DOHH2 (cell line): ENCODE measurements around the gene LGALS3BP.

Experiments
- H3F3A ChIP-seq: fragments of 200-600 bp; sonication (generic), shearing (Covaris generic); 2 replicates; pipeline ENCODE4 v1.6.0; 2016; ENCODE audit warnings: antibody characterized with exemption, mild to moderate bottlenecking; ENCODE audit not compliant: control insufficient read depth, insufficient read depth
- H3K27ac ChIP-seq: fragments of 200-600 bp; sonication (generic); 2 replicates; pipeline ENCODE4 v1.5.1; 2014; ENCODE audit warnings: low read depth, mild to moderate bottlenecking, low read length, moderate library complexity
- H3K27me3 ChIP-seq: fragments of 200-600 bp; sonication (generic); 2 replicates; pipeline ENCODE4 v1.6.1; 2014; ENCODE audit warnings: mild to moderate bottlenecking, low read length, mixed read lengths; ENCODE audit not compliant: control insufficient read depth
- H3K36me3 ChIP-seq: fragments of 200-600 bp; sonication (generic); 2 replicates; pipeline ENCODE4 v1.6.1; 2014; ENCODE audit warnings: mild to moderate bottlenecking, low read length, moderate library complexity, mixed read lengths; ENCODE audit not compliant: control insufficient read depth
- H3K4me1 ChIP-seq: fragments of 200-600 bp; sonication (generic); 2 replicates; pipeline ENCODE4 v1.6.1; 2014; ENCODE audit warnings: mild to moderate bottlenecking, low read length, mixed read lengths; ENCODE audit not compliant: control insufficient read depth
- H3K4me2 ChIP-seq: fragments of 200-600 bp; sonication (generic); 2 replicates; pipeline ENCODE4 v1.6.0; 2014; ENCODE audit warnings: mild to moderate bottlenecking, low read length, moderate library complexity
- H3K4me3 ChIP-seq: fragments of 200-600 bp; sonication (generic); 2 replicates; pipeline ENCODE4 v1.5.1; 2014; ENCODE audit warnings: mild to moderate bottlenecking, low read length, mixed read lengths
- H3K79me2 ChIP-seq: fragments of 200-600 bp; sonication (generic); 2 replicates; pipeline ENCODE4 v1.6.1; 2014; ENCODE audit warnings: mild to moderate bottlenecking, low read length, mixed read lengths; ENCODE audit not compliant: control insufficient read depth
- H3K9me2 ChIP-seq: fragments of 200-600 bp; sonication (generic); replicated peaks from 2 replicates; pipeline ENCODE4 v1.6.1; 2014; ENCODE audit warnings: mild to moderate bottlenecking, low read length, mixed read lengths; ENCODE audit not compliant: control insufficient read depth
- H3K9me3 ChIP-seq: fragments of 200-600 bp; sonication (generic); 2 replicates; pipeline ENCODE4 v1.6.1; 2014; ENCODE audit warnings: antibody characterized with exemption, low read length, mixed read lengths; ENCODE audit not compliant: control insufficient read depth, insufficient read depth
- H4K20me1 ChIP-seq: fragments of 200-600 bp; sonication (generic); 2 replicates; pipeline ENCODE4 v1.6.0; 2014; ENCODE audit warnings: low read depth, mild to moderate bottlenecking, antibody characterized with exemption, low read length, moderate library complexity; ENCODE audit not compliant: control insufficient read depth, insufficient read depth
- CTCF ChIP-seq: fragments of 200-600 bp; sonication (generic); IDR thresholded peaks from one replicate; pipeline ENCODE4 v1.5.1; 2014; ENCODE audit warnings: antibody characterized with exemption, mild to moderate bottlenecking, low read depth, low read length; ENCODE audit not compliant: poor library complexity, severe bottlenecking
- EZH2phosphoT487 ChIP-seq: fragments of 200-600 bp; sonication (generic); IDR thresholded peaks from 2 replicates; pipeline ENCODE4 v1.6.1; 2017; ENCODE audit warnings: borderline replicate concordance, mild to moderate bottlenecking, antibody characterized with exemption, low read length, moderate library complexity, mixed read lengths

LGALS3BP gene

DNA sequence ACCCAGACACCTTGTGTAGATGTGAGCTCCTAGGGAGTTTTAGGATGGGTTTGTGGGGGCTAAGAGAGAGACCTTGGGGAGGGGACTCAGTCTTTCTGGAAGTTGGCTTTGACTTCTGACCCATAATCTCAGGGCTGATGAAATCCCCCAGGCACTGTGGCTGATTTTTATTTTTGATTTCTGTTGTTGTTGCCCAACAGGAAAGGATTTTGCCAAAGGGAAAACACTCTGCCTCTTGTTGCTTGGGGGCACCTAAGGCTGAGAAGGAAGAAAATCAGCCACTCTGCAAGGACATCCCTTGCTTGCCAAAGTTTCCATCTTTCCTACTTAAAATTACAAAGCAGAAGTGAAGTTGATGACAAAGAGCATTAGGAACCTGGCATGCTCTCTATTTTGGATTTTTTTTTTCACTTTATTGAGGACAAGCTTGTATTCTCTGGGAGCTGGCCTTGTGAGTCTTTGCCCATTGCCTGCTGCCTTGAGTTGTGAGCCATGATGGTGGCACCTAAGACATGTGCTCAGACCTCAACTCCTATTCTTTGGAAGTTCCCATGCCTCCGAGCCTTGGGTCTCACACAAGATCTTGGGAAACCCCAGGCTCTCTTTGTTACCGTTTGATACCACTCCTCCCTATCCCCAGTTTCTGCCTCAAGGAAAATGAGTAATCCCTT lies 41.0 kb upstream of the LGALS3BP start:
- TF ChIP-seq EZH2phosphoT487: no peak
- TF ChIP-seq CTCF: no peak
- H3K27me3 ChIP-seq: peaks cover 46% of the 10 kb centered on the region
- H3K9me2 ChIP-seq: no peaks in the 10 kb centered on the region
- H4K20me1 ChIP-seq: no peaks in the 10 kb centered on the region
- H3K4me2 ChIP-seq: no peak overlapping the region
- H3K4me1 ChIP-seq: peaks cover 4% of the 10 kb centered on the region; the same call in 1 of the 2 replicates
- H3K9me3 ChIP-seq: no peaks in the 10 kb centered on the region
- no peaks in the 10 kb centered on the region for H3K36me3 ChIP-seq
- H3F3A ChIP-seq: no peaks in the 10 kb centered on the region
- H3K79me2 ChIP-seq: no peaks in the 10 kb centered on the region
- no peak overlapping the region for H3K27ac ChIP-seq
- no peak overlapping the region for H3K4me3 ChIP-seq

DNA sequence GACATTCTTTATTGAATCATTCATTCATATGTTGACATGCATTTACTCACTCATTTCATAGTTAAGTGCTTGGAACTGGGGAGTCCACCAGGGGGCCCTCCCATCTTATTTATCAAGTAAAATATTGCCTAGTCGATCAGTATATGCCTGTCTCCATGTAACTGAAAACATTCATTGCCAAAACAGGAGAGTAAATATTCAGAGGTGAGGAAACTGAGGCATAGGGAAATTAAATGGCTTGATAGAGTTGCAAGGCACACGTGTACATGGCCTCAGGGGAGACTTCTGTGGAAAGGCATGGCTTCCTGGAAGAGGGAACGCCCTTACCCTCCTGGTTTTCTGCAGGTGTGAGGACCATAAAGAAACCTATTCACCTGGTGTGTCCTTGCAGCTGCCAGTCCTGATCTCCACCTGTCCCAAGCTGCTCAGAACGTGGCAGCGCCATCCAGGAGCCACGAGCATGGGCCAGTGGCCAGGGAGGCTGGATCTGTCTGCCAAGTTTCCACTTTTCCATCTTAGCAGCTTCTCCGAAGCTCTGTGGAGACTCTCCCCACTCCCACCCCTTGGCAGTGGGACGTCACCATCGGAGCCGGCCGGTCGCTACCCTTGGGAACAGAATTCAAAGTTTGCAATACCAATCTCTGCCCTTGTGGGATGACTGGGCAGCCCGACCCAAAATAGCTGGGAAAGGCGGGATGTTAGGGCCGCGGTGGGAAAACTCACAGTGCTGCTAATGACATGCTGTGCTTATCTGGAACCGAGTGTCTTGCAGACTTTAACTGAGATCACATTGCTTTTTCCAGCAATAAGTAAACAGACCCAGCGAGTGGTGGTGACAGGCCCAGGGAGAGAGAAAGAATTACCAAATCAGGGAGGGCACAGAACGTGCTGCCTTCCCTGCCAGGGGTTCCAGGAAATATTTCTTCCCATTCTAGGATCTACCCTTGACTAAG lies 40.2 kb upstream of the LGALS3BP start:
- Histone ChIP-seq H3K9me3 (no peaks in the 10 kb centered on the region), H3F3A (no peaks in the 10 kb centered on the region), H3K36me3 (no peaks in the 10 kb centered on the region), H3K79me2 (no peaks in the 10 kb centered on the region), H3K27me3 (peaks cover 38% of the 10 kb centered on the region), H3K4me1 (peaks cover 4% of the 10 kb centered on the region; the same call in 1 of the 2 replicates), H3K9me2 (no peaks in the 10 kb centered on the region), H4K20me1 (no peaks in the 10 kb centered on the region), H3K4me3 (no peak overlapping the region), H3K4me2 (no peak overlapping the region), H3K27ac (no peak overlapping the region)
- TF ChIP-seq EZH2phosphoT487 (no peak), CTCF (peak; percentile 67)

DNA sequence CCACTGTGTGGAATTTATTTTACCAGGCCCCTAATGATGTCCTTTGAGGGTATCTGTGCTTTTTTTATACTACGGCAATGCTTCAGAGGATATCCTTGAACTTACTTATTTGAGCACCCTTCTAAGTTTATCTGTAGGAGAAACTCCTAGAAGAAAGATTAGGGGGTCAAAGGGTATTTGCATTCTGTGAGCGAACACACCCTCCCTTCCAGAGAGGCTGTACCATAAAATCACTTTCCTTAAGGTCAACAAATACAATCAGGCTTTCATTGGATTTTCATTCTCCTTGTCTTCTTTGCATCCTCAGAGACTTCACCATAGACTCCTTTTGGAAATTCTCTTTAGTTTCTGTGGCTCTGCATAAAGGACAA lies 39.5 kb upstream of the LGALS3BP start:
- Histone ChIP-seq H3K4me3 (no peak overlapping the region), H3K9me3 (peaks cover 2% of the 10 kb centered on the region; the same call in 1 of the 2 replicates), H3K4me2 (no peak overlapping the region), H4K20me1 (no peaks in the 10 kb centered on the region), H3F3A (no peaks in the 10 kb centered on the region), H3K27me3 (peaks cover 32% of the 10 kb centered on the region), H3K79me2 (no peaks in the 10 kb centered on the region), H3K27ac (no peak overlapping the region), H3K4me1 (peaks cover 2% of the 10 kb centered on the region; the same call in 1 of the 2 replicates), H3K9me2 (no peaks in the 10 kb centered on the region), H3K36me3 (no peaks in the 10 kb centered on the region)
- no peak for TF ChIP-seq CTCF
- TF ChIP-seq EZH2phosphoT487: no peak
